GM21423 (cell line): ENCODE measurements around the gene FEN1.

Experiments
- ATAC-seq: cut with Tn5 transposase; IDR thresholded peaks from one replicate; pipeline ENCODE4 v1.9.1; 2021; ENCODE audit warnings: mild to moderate bottlenecking, moderate library complexity; ENCODE audit not compliant: unreplicated experiment

The FEN1 gene

GRCh38 chr11:61756452-61757212, 36.1 kb upstream of the FEN1 start:
- ATAC-seq = no peak

- no peak for ATAC-seq
Observed at GRCh38 chr11:61757213-61757862, 35.4 kb upstream of the FEN1 start.

- ATAC-seq = no peak
Observed at GRCh38 chr11:61760946-61761345, 31.8 kb upstream of the FEN1 start.

- ATAC-seq = no peak
Observed at GRCh38 chr11:61761440-61762222, 31.1 kb upstream of the FEN1 start.

- no peak for ATAC-seq
Observed at GRCh38 chr11:61762223-61762615, 30.5 kb upstream of the FEN1 start.

- ATAC-seq = no peak
Observed at GRCh38 chr11:61762798-61763197, 29.9 kb upstream of the FEN1 start.

GRCh38 chr11:61763930-61764605, 28.6 kb upstream of the FEN1 start:
- ATAC-seq = no peak

GRCh38 chr11:61764606-61765260, 28.0 kb upstream of the FEN1 start:
- ATAC-seq = no peak

- no peak for ATAC-seq
Observed at GRCh38 chr11:61765550-61766253, 27.0 kb upstream of the FEN1 start.

- no peak for ATAC-seq
Observed at GRCh38 chr11:61766353-61766841, 26.3 kb upstream of the FEN1 start.

- no peak for ATAC-seq
Observed at GRCh38 chr11:61768376-61769076, 24.2 kb upstream of the FEN1 start.

GRCh38 chr11:61769169-61769920, 23.4 kb upstream of the FEN1 start:
- ATAC-seq = no peak

GRCh38 chr11:61769946-61770683, 22.6 kb upstream of the FEN1 start:
- no peak for ATAC-seq

- ATAC-seq = no peak
Observed at GRCh38 chr11:61771195-61771894, 21.4 kb upstream of the FEN1 start.

GRCh38 chr11:61771985-61772455, 20.7 kb upstream of the FEN1 start:
- ATAC-seq = no peak

GRCh38 chr11:61773356-61773755, 19.4 kb upstream of the FEN1 start:
- ATAC-seq = no peak

- no peak for ATAC-seq
Observed at GRCh38 chr11:61773809-61774208, 18.9 kb upstream of the FEN1 start.
